PC-9 (cell line): ENCODE data around the gene FGFR3. TPM values are rescaled to one million over a fixed set of nuclear protein-coding genes. Genes with fewer than 3 reads are reported as not detected.

ENCODE experiments used
- BruUV-seq: library from RNA; stranded (reverse); fragments of 400-500 nt; replicated peaks from 2 replicates; lab custom pipeline; 2021; lab: Mats Ljungman, UMichigan
- CTCF ChIA-PET: fragments of 300-600 bp; sonication (Branson Sonifier 250); formaldehyde crosslinking; loops from one replicate; lab custom pipeline; 2022; ENCODE audit warnings: antibody characterized with exemption; lab: Charles Lee
- POLR2A ChIA-PET: fragments of 300-600 bp; sonication (Branson Sonifier 250); formaldehyde crosslinking; loops from one replicate; lab custom pipeline; 2022; ENCODE audit warnings: antibody characterized with exemption; ENCODE audit not compliant: unreplicated experiment; lab: Charles Lee
- DNase-seq, 2 experiments: peaks; one replicate each; pipeline versions ENCODE4 v3.0.0 to v3.0.0-alpha.2; 2015 to 2022; ENCODE audit warnings: mixed read lengths in 1 of 2
- H2AFZ ChIP-seq: fragments of 200-600 bp; sonication (generic); 2 replicates; pipeline ENCODE4 v1.8.1; 2017; ENCODE audit warnings: antibody characterized with exemption
- H3F3A ChIP-seq: fragments of 200-600 bp; sonication (generic); 2 replicates; pipeline ENCODE4 v1.8.1; 2017; ENCODE audit warnings: antibody characterized with exemption, mild to moderate bottlenecking, low read depth; ENCODE audit not compliant: insufficient read depth
- H3K27ac ChIP-seq: fragments of 200-600 bp; sonication (generic); 2 replicates; pipeline ENCODE4 v1.6.1; 2016; ENCODE audit warnings: mixed run types
- H3K27me3 ChIP-seq: fragments of 200-600 bp; sonication (generic); 2 replicates; pipeline ENCODE4 v1.6.1; 2016; ENCODE audit warnings: low read depth, mixed run types; ENCODE audit not compliant: insufficient read depth
- H3K36me3 ChIP-seq: fragments of 200-600 bp; sonication (generic); 2 replicates; pipeline ENCODE4 v1.6.1; 2016; ENCODE audit warnings: low read depth, mixed run types
- H3K4me1 ChIP-seq: fragments of 200-600 bp; sonication (generic); replicated peaks from 2 replicates; pipeline ENCODE4 v1.6.1; 2016; ENCODE audit warnings: mixed run types; ENCODE audit not compliant: insufficient read depth
- H3K4me2 ChIP-seq: fragments of 200-600 bp; sonication (generic); 2 replicates; pipeline ENCODE4 v1.6.1; 2017; ENCODE audit warnings: mixed run types
- H3K4me3 ChIP-seq: fragments of 200-600 bp; sonication (generic); 2 replicates; pipeline ENCODE4 v1.6.1; 2016; ENCODE audit warnings: mixed run types
- H3K79me2 ChIP-seq: fragments of 200-600 bp; sonication (generic); 2 replicates; pipeline ENCODE4 v1.6.1; 2017; ENCODE audit warnings: low read depth, mixed run types
- H3K9me2 ChIP-seq: fragments of 200-600 bp; sonication (generic); 2 replicates; pipeline ENCODE4 v1.8.1; 2017; ENCODE audit warnings: mild to moderate bottlenecking; ENCODE audit not compliant: insufficient read depth
- H3K9me3 ChIP-seq: fragments of 200-600 bp; sonication (generic); 2 replicates; pipeline ENCODE4 v1.8.1; 2016; ENCODE audit warnings: low read depth; ENCODE audit not compliant: insufficient read depth
- H4K20me1 ChIP-seq: fragments of 200-600 bp; sonication (generic); 2 replicates; pipeline ENCODE4 v1.8.1; 2017; ENCODE audit not compliant: insufficient read depth
- CTCF ChIP-seq: fragments of 200-600 bp; sonication (generic); conservative IDR thresholded peaks from 2 replicates; pipeline ENCODE4 v1.6.1; 2017; ENCODE audit warnings: mixed run types, antibody characterized with exemption, mild to moderate bottlenecking, moderate library complexity
- EZH2 ChIP-seq: fragments of 200-600 bp; sonication (generic); IDR thresholded peaks from 2 replicates; pipeline ENCODE4 v1.8.0; 2017; ENCODE audit warnings: antibody characterized with exemption, low read depth
- intact Hi-C: fragments of 100-400 bp; cut with micrococcal nuclease; formaldehyde crosslinking; loops from one replicate; pipeline ENCODE4 v1.10.0; 2022; ENCODE audit not compliant: unreplicated experiment
- total RNA-seq: library from RNA; stranded (reverse); gene quantifications from 2 replicates; pipeline ENCODE4 v1.2.3, GENCODE V29; 2021

FGFR3 gene
- total RNA-seq, 1 experiment from 2014 or later, result 8.2 TPM

GRCh38 chr4:1822568-1823544 is 29.8 kb downstream of the FGFR3 start:
- H3K4me1 ChIP-seq, result no peaks in the 10 kb centered on the region
- no TSS peak for BruUV-seq
- H3F3A ChIP-seq, result no peaks in the 10 kb centered on the region
- CTCF ChIA-PET, result no interaction called here
- H3K27ac ChIP-seq, result no peak overlapping the region
- H3K79me2 ChIP-seq, result no peaks in the 10 kb centered on the region
- no peaks in the 10 kb centered on the region for H3K9me3 ChIP-seq
- no peaks in the 10 kb centered on the region for H3K27me3 ChIP-seq
- intact Hi-C loops, result no loop called here
- H3K4me2 ChIP-seq, result no peak overlapping the region
- no peak overlapping the region for H3K4me3 ChIP-seq
- H3K36me3 ChIP-seq, result peaks cover 9% of the 10 kb centered on the region; the same call in 1 of the 2 replicates
- no peaks in the 10 kb centered on the region for H3K9me2 ChIP-seq
- TF ChIP-seq EZH2, result no peak
- no peak overlapping the region for H2AFZ ChIP-seq
- POLR2A ChIA-PET, result no interaction called here
- DNase-seq, result no peak
- H4K20me1 ChIP-seq, result no peaks in the 10 kb centered on the region

- H4K20me1 ChIP-seq, result no peaks in the 10 kb centered on the region
- intact Hi-C loops, result no loop called here
- POLR2A ChIA-PET, result no interaction called here
- H3K4me3 ChIP-seq, result no peak overlapping the region
- H3K4me1 ChIP-seq, result no peaks in the 10 kb centered on the region
- BruUV-seq, result no TSS peak
- no peak overlapping the region for H3K27ac ChIP-seq
- no peak overlapping the region for H2AFZ ChIP-seq
- TF ChIP-seq EZH2 (no peak), CTCF (no peak)
- DNase-seq, result no peak
- H3K36me3 ChIP-seq, result peaks cover 7% of the 10 kb centered on the region; the same call in 1 of the 2 replicates
- no peaks in the 10 kb centered on the region for H3K9me2 ChIP-seq
- no peak overlapping the region for H3K4me2 ChIP-seq
- H3K27me3 ChIP-seq, result no peaks in the 10 kb centered on the region
- H3K9me3 ChIP-seq, result no peaks in the 10 kb centered on the region
- no peaks in the 10 kb centered on the region for H3F3A ChIP-seq
- CTCF ChIA-PET, result no interaction called here
- H3K79me2 ChIP-seq, result no peaks in the 10 kb centered on the region
Measured at GRCh38 chr4:1823545-1823932, 30.4 kb downstream of the FGFR3 start.

- POLR2A ChIA-PET, result no interaction called here
- Histone ChIP-seq H3F3A (no peaks in the 10 kb centered on the region), H3K9me2 (no peaks in the 10 kb centered on the region), H3K4me3 (no peak overlapping the region), H3K36me3 (no peaks in the 10 kb centered on the region), H3K9me3 (no peaks in the 10 kb centered on the region), H3K79me2 (no peaks in the 10 kb centered on the region), H3K4me1 (no peaks in the 10 kb centered on the region), H3K4me2 (no peak overlapping the region), H3K27me3 (no peaks in the 10 kb centered on the region), H2AFZ (no peak overlapping the region), H3K27ac (no peak overlapping the region), H4K20me1 (no peaks in the 10 kb centered on the region)
- no peak for TF ChIP-seq CTCF
- TF ChIP-seq EZH2, result no peak
- BruUV-seq, result no TSS peak
- DNase-seq, result no peak
- CTCF ChIA-PET, result no interaction called here
- intact Hi-C loops, result no loop called here
Measured at GRCh38 chr4:1824746-1825145, 31.7 kb downstream of the FGFR3 start.
